Measurements from ENCODE around the gene CYB561D1. TPM values are rescaled to one million over a fixed set of nuclear protein-coding genes. Genes with fewer than 3 reads are reported as not detected.

CYB561D1 gene
- total RNA-seq, 1 donor from 2014 or later = 3.3 TPM

GRCh38 chr1:109527846-109528695, 34.2 kb downstream of the CYB561D1 start:
- no peak for DNase-seq (ENCODE audit: low spot score)
- no peak for ATAC-seq

- DNase-seq (ENCODE audit: low spot score) = no peak
- no peak for ATAC-seq
Observed at GRCh38 chr1:109528712-109529111, 34.8 kb downstream of the CYB561D1 start.

- no peak for DNase-seq (ENCODE audit: low spot score)
Observed at GRCh38 chr1:109529881-109530456, 36.1 kb downstream of the CYB561D1 start.

GRCh38 chr1:109530457-109531087, 36.7 kb downstream of the CYB561D1 start:
- ATAC-seq = no peak

More at GRCh38 chr1:109529881-109530456, 36.1 kb downstream of the CYB561D1 start:
- ATAC-seq = no peak

GRCh38 chr1:109531380-109531779, 37.5 kb downstream of the CYB561D1 start:
- DNase-seq (ENCODE audit: low spot score) = peak; percentile 35

More at GRCh38 chr1:109530457-109531087, 36.7 kb downstream of the CYB561D1 start:
- no peak for DNase-seq (ENCODE audit: low spot score)

DNA sequence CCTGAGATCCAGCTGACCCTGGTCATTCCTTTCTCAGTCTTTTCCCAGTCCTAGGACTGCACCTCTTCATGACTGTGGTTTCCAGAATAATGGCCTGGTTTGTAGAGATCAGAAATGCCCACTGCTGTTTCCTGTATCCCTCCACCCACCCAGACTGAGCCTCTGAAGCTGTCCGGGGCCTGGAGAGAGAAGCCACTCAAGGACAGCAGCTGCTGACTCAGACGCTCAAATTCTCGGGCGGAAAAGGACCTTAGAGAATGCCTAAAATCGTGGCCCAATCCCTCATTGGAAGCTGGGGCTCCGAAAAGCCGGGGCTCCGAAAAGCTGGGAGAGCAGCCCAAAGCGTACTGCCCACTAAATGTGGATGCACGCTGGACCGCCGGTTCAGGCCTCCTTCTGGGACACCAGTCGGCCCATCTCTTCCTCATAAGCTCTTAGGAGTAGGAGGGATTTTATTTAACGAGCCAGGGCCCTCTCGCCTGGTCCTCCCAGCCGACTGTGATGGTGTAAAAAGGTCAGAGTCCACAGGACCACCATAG, 38.0 kb downstream of the CYB561D1 start:
- ATAC-seq (no peak), DNase-seq (ENCODE audit: low spot score) (no peak)

More at GRCh38 chr1:109531380-109531779, 37.5 kb downstream of the CYB561D1 start:
- no peak for ATAC-seq

DNA sequence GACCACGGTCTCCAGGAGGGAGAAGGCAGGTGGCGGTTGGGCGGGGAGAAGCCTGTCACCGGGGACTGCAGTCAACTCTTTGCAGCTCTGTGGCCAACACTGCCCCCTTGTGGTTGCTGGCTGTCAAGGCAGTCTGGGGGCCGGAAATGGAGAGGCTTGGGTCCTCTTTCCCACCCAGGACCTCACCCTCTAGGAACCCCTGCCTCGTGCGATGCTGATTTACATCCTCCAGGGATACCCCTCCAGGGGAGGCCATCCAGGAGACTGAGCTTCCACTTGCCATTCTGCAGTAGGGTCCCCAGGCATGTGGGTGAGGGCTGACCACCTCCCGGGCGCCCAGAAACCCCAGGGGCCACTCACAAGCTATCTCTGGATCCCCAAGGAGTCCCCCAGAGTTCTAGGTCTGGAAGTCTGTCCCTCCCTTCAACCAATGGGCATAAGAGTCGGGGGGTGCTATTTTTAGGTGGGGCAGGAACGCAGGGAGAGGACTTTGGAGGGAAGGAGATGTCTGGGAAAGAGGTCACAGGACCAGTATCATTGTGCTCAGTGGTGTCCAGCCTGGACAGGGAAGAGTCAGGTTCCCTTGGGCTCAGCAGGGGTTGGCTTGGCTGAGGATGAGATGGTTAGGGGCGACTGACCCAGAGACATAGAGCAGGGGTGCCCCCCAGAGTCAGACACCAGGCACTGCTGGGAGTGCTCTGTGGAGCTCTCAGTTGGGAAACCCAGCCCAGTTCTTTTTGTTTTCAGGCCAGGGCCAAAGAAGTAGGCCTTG, 38.7 kb downstream of the CYB561D1 start:
- ATAC-seq (peak; percentile 96), DNase-seq (ENCODE audit: low spot score) (peak; percentile 80)

DNA sequence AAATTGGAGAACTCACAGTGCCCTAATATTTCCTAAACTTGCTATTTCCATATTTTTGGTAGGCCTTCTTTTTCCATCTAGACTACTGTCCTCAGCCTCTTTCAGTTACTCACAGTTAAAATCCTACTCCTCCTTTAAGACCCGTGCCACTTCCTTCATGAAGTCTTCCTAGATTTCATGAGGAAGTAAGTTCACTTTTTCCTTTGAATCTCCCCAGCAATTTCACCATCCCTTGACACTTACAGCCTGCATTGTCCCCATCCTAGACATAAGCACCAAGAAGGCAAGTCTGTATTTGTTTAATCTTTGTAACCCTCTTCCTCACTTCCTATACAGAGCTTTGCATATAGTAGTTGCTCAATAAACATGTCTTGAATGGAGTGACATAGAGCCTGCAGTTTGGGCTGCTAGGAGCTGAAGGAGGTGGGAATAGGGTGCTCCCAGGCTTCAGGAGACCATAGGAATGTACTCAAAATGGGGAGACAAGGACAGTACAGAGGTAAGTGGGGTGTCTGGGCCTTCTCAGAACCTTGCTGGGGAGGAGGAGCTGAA, 40.5 kb downstream of the CYB561D1 start:
- no peak for DNase-seq (ENCODE audit: low spot score)
- ATAC-seq = no peak

DNA sequence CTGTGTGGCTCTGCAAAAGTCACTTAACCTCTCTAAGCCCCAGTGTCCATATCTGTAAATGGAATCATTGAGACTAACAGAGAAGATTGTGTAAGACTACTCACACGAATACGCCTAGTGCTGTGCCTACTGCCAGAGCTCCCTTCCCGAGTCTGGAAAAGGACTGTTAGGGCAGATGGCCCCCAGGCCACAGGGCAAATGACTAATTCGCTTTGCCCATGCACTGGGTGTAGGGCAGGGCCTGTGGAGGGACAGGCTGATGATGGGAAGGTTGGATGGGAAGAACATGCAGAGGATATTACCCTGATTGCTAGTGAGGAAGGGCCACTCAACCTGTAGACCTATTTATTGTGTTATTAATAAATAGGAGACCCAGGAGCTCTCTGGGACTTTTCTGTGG, 41.6 kb downstream of the CYB561D1 start:
- ATAC-seq (no peak), DNase-seq (ENCODE audit: low spot score) (peak; percentile 26)

GRCh38 chr1:109535971-109536491, 42.1 kb downstream of the CYB561D1 start:
- DNase-seq (ENCODE audit: low spot score) (peak; percentile 26), ATAC-seq (no peak)

DNA sequence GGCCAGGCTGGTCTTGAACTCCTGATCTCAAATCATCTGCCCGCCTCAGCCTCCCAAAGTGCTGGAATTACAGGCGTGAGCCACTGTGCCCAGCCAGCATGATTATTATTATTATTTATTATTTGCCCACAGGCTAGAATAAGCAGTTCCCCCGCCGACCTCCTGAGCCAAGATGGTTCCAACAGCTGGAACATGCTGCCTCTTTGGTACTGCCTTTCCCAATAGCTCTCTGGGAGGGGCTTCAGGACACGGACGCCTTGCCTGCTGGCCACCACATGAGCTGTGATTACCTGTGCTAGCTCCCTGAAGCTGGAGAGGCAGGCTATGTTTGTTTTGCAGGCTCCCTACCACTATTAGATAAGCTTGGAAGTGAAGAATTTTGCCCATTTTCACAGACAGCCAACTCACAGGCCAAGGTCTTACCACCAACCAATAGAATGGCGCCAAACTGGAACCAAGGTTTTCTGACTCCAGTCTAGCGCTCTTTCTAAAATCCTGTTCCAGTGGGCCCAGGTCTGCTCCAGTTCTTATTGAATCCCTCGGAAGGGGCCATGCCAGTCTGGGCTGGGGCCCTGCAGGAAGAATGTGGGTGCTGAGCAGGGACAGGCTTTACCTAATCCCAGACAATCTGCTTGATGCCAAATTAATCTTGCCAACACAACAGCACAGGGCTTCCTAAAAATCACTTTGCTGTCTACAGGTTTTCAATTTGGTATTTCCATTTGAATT, 43.7 kb downstream of the CYB561D1 start:
- peak; percentile 27 for DNase-seq (ENCODE audit: low spot score)
- no peak for ATAC-seq

DNA sequence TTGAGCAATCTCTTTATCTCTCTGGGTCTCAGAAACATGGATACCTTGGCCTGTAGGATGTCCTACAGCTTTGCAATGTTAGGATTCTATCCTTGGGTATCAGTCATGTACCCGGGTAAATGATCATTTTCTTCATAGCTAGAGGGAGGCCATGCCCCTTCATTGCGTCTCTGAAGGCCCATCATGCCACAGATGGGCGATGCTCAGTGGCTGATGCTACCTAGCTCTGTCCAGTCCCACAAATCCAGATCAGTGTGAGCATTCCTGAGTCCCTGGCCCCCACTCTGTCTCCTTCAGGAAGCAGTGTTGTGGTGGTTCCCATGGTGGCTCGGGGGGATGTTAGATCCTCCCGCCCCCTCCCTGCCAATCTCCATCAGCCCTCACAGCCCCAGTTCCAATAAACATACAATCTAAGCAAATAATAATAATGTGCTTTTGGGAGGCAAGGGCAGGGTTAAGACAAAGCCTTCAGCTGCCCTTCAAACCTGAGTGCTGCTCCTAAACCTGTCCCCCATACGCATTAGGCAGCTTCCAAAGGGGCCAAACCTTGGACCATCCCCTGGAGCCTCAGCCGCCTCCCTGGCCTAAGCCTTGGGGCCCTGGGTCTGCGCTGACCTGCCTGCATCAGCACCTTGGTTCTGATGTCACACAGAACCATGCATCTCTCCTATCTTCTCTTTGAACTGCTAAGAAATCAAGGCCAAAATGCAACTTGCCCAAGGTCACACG, 45.1 kb downstream of the CYB561D1 start:
- ATAC-seq = no peak
- peak; percentile 33 for DNase-seq (ENCODE audit: low spot score)

DNA sequence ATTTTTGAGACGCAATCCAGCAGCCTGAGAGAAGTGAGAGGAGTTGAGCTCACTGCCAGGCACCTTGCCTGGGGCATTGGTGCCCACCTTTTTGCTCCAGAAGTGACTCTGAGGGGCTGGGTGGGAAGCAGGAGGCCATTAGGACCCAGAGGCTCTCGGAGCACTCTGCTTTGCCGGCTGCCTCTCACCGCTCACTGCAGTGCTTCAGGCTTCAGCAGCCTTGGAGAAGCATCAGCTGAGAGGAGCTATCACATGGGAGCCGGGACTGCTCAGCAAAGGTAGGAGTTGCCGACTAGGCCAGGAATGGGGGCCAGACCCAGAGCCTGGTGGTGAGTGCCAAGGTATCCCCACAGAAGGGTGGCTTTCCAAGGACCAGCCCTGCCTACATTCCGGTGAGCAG, 45.8 kb downstream of the CYB561D1 start, which contains the start of gene GPR61:
Gene GPR61, plus strand, starts transcription at position 197 of the 400 bp plus-strand sequence. CDS start 3,151 bp downstream, outside the sequence.
- DNase-seq (ENCODE audit: low spot score) (peak; percentile 19), ATAC-seq (no peak)

GRCh38 chr1:109541102-109541501, 47.2 kb downstream of the CYB561D1 start:
- ATAC-seq (peak; percentile 16), DNase-seq (ENCODE audit: low spot score) (peak; percentile 34)

DNA sequence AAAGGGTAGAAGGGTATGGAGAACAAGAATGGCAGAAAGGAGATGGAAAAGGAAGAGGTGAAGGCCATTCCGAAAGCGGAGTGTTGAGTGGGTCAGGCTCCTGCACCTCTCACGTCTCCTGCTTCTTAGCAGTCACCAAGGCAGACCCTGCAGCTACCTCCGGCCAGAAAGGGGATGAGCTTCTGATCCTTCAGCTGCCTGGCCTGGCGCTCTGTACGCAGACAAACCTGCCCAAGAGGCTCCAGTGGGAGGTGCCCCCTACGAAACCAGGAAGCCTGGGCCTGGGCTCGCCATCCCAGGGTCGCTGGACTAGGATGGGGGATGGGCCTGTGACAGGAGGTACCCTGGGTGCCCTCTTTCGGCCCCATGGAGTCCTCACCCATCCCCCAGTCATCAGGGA, 48.8 kb downstream of the CYB561D1 start:
- peak; percentile 38 for DNase-seq (ENCODE audit: low spot score)
- ATAC-seq = no peak

DNA sequence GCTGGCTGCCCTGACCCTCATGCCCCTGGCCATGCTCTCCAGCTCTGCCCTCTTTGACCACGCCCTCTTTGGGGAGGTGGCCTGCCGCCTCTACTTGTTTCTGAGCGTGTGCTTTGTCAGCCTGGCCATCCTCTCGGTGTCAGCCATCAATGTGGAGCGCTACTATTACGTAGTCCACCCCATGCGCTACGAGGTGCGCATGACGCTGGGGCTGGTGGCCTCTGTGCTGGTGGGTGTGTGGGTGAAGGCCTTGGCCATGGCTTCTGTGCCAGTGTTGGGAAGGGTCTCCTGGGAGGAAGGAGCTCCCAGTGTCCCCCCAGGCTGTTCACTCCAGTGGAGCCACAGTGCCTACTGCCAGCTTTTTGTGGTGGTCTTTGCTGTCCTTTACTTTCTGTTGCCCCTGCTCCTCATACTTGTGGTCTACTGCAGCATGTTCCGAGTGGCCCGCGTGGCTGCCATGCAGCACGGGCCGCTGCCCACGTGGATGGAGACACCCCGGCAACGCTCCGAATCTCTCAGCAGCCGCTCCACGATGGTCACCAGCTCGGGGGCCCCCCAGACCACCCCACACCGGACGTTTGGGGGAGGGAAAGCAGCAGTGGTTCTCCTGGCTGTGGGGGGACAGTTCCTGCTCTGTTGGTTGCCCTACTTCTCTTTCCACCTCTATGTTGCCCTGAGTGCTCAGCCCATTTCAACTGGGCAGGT, 49.5 kb downstream of the CYB561D1 start:
- DNase-seq (ENCODE audit: low spot score) = peak; percentile 42
- no peak for ATAC-seq

DNA sequence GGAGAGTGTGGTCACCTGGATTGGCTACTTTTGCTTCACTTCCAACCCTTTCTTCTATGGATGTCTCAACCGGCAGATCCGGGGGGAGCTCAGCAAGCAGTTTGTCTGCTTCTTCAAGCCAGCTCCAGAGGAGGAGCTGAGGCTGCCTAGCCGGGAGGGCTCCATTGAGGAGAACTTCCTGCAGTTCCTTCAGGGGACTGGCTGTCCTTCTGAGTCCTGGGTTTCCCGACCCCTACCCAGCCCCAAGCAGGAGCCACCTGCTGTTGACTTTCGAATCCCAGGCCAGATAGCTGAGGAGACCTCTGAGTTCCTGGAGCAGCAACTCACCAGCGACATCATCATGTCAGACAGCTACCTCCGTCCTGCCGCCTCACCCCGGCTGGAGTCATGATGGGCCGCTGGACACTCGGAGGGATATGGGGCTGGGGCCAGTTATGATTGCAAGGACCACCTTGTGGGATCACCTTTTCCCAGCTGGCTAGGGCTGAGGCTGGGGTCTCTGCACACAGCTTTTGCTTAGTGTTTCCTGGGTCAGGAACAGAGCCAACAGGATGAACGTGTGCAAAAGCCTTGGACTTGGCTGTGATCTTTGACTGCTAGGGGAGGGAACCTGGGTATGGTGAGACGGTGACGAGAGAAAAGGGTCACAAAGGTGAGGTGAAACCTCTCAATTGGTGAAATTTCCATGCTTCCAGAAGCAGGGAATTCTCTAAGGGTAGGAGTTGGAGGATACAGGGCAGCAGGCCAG, 50.3 kb downstream of the CYB561D1 start:
- DNase-seq (ENCODE audit: low spot score) (peak; percentile 43), ATAC-seq (no peak)

All from left lobe of liver (tissue), 2 donors.